ENCODE data around the gene MAPKAPK2. TPM values are rescaled to one million over a fixed set of nuclear protein-coding genes. Genes with fewer than 3 reads are reported as not detected.
A peak's percentile ranks its signal among the peaks of the same experiment; 100 is the strongest.

The MAPKAPK2 gene
- polyA plus RNA-seq, 3 donors, result 1.6 to 56.9 (median 2.2) TPM

DNA sequence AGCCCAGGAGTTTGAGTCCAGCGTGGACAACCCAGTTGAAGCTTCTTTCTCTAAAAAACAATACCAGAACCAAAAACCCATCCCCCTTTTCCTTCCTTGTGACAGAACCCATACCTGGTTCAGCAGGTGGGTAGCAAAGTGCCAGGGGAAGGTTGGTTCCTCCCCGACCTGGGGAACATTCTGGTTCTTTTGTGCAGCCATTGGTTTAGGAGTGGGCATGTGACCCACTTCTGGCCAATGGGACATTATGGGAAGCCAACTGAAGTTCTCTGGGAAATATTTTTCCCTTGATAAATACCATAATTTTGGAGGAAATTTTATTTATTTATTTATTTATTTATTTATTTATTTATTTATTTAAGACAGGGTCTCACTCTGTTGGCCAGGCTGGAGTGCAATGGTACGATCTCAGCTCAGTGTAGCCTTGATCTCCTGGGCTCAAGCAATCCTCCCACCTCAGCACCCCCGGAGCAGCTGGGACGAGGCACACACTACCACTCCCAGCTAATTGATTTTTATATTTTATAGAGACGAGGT is 15.8 kb upstream of the MAPKAPK2 start:
- Mint-ChIP-seq H3K4me3 (peak overlapping the region in 1 of 2 donors; percentile 3), H3K9me3 (peaks cover 0 to 6% (median 0%) of the 10 kb centered on the region in 7 donors), H3K4me1 (peaks cover 18% of the 10 kb centered on the region), H3K27me3 (ENCODE audit: low read depth in 3 of 3) (peaks cover 19 to 33% (median 27%) of the 10 kb centered on the region in 3 donors), H3K36me3 (no peaks in the 10 kb centered on the region), H3K27ac (no peak overlapping the region)
- no peaks in the 10 kb centered on the region for H3K79me2 ChIP-seq (ENCODE audit: insufficient read depth, low read length)
- no peak overlapping the region for H2AFZ ChIP-seq (ENCODE audit: insufficient read depth, low read depth, low read length, poor library complexity, severe bottlenecking)
- H3K4me3 ChIP-seq (replicated peaks in 1 of 3; ENCODE audit: low read depth in 2 of 3, low read length in 3 of 3), result no peak overlapping the region
- no peak overlapping the region for H3K4me2 ChIP-seq (replicated peaks; ENCODE audit: extremely low read depth, low read length, poor library complexity, severe bottlenecking)
- TF ChIP-seq, protein P1, sequence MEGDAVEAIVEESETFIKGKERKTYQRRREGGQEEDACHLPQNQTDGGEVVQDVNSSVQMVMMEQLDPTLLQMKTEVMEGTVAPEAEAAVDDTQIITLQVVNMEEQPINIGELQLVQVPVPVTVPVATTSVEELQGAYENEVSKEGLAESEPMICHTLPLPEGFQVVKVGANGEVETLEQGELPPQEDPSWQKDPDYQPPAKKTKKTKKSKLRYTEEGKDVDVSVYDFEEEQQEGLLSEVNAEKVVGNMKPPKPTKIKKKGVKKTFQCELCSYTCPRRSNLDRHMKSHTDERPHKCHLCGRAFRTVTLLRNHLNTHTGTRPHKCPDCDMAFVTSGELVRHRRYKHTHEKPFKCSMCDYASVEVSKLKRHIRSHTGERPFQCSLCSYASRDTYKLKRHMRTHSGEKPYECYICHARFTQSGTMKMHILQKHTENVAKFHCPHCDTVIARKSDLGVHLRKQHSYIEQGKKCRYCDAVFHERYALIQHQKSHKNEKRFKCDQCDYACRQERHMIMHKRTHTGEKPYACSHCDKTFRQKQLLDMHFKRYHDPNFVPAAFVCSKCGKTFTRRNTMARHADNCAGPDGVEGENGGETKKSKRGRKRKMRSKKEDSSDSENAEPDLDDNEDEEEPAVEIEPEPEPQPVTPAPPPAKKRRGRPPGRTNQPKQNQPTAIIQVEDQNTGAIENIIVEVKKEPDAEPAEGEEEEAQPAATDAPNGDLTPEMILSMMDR (IDR thresholded peaks at IDR 0.05), result no peak
- intact Hi-C loops (cut with micrococcal nuclease), result no loop called here
- H3K4me1 ChIP-seq (ENCODE audit: control insufficient read depth in 1 of 2, insufficient read depth in 2 of 2, low read length in 2 of 2), result peaks cover 30 to 32% of the 10 kb centered on the region in 2 donors
- no peaks in the 10 kb centered on the region for H3K36me3 ChIP-seq (replicated peaks in 1 of 2; ENCODE audit: control insufficient read depth in 1 of 2, insufficient read depth in 2 of 2, low read length in 2 of 2)
- no peak for DNase-seq
- peaks cover 23% of the 10 kb centered on the region for H4K20me1 ChIP-seq (ENCODE audit: insufficient read depth, low read length)
- peaks cover 2 to 20% of the 10 kb centered on the region in 2 donors for H3K27me3 ChIP-seq (ENCODE audit: control insufficient read depth in 2 of 2, insufficient read depth in 2 of 2, low read length in 2 of 2)
- no peak overlapping the region for H3K9ac ChIP-seq (ENCODE audit: insufficient read depth, low read length, poor library complexity, severe bottlenecking)
- H3K27ac ChIP-seq (ENCODE audit: low read depth in 1 of 2, low read length in 2 of 2), result no peak overlapping the region
- H3K9me3 ChIP-seq (replicated peaks in 1 of 2; ENCODE audit: control insufficient read depth in 1 of 2, insufficient read depth in 1 of 2, low read length in 2 of 2), result no peaks in the 10 kb centered on the region
- no CpG with 5 or more reads among the region's 6 CpGs for WGBS (ENCODE audit: insufficient coverage)

DNA sequence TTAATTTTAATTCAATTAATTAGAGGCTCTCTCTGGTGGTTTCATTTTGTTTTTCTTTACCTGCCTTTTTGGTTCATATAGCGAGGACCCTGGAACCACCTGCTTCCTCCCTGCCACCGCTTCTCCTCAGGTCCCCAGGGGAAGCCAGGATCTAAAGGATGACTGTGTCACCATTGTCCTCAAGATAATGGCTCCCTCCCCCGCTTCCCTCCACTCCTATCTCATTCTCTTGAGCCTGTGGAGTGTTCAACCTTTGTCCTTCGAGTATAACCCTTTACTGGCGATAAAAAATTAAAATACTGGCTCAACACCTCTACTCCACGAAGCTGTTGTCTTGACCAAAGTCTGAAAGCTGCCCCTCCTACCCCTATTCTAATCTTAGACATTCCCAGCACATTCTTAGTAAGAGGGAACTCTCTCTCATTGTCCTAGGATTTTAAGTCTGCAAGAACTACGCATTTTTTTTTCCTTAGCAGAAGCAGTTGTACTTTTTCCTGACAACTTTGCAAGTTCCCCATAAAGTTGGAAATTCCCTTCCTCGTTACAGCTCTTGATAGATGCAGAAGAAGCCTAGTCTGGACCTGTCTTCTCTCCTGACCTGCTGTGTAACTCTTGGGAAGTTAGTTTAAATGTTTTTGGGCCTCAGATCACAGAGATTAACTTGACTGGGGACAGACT is 12.6 kb upstream of the MAPKAPK2 start:
- peaks cover 0 to 3% (median 0%) of the 10 kb centered on the region in 7 donors for H3K9me3 Mint-ChIP-seq
- no peak overlapping the region for H3K27ac Mint-ChIP-seq
- Histone ChIP-seq H3K79me2 (ENCODE audit: insufficient read depth, low read length) (no peaks in the 10 kb centered on the region), H3K4me3 (replicated peaks in 1 of 3; ENCODE audit: low read depth in 2 of 3, low read length in 3 of 3) (peak overlapping the region in 1 of 3 experiments; percentile 54), H3K27ac (ENCODE audit: low read depth in 1 of 2, low read length in 2 of 2) (peak overlapping the region in 1 of 2 donors; percentile 66), H4K20me1 (ENCODE audit: insufficient read depth, low read length) (peaks cover 37% of the 10 kb centered on the region), H3K4me1 (ENCODE audit: control insufficient read depth in 1 of 2, insufficient read depth in 2 of 2, low read length in 2 of 2) (peaks cover 25 to 26% of the 10 kb centered on the region in 2 donors), H3K9me3 (replicated peaks in 1 of 2; ENCODE audit: control insufficient read depth in 1 of 2, insufficient read depth in 1 of 2, low read length in 2 of 2) (no peaks in the 10 kb centered on the region), H3K4me2 (replicated peaks; ENCODE audit: extremely low read depth, low read length, poor library complexity, severe bottlenecking) (peak overlapping the region; percentile 67), H3K9ac (ENCODE audit: insufficient read depth, low read length, poor library complexity, severe bottlenecking) (no peak overlapping the region), H3K36me3 (replicated peaks in 1 of 2; ENCODE audit: control insufficient read depth in 1 of 2, insufficient read depth in 2 of 2, low read length in 2 of 2) (no peaks in the 10 kb centered on the region), H3K27me3 (ENCODE audit: control insufficient read depth in 2 of 2, insufficient read depth in 2 of 2, low read length in 2 of 2) (peaks cover 7 to 12% of the 10 kb centered on the region in 2 donors), H2AFZ (ENCODE audit: insufficient read depth, low read depth, low read length, poor library complexity, severe bottlenecking) (no peak overlapping the region)
- WGBS (ENCODE audit: insufficient coverage), result 60% methylated on average over 4 of the region's 8 CpGs
- TF ChIP-seq, protein P1 (IDR thresholded peaks at IDR 0.05), result no peak
- H3K4me1 Mint-ChIP-seq, result peaks cover 5% of the 10 kb centered on the region
- intact Hi-C loops (cut with micrococcal nuclease), result no loop called here
- peak; percentile 30 to 82 (median 53) for DNase-seq
- no peak overlapping the region for H3K4me3 Mint-ChIP-seq
- peaks cover 7% of the 10 kb centered on the region in 2 donors for H3K36me3 Mint-ChIP-seq
- peaks cover 26 to 39% (median 39%) of the 10 kb centered on the region in 3 donors for H3K27me3 Mint-ChIP-seq (ENCODE audit: low read depth in 3 of 3)

Data from CD14-positive monocyte (primary cell).